HAP-1 (cell line): Measurements from ENCODE around the gene DPYSL4.

Experiments
- DNase-seq, 2 experiments: peaks; one replicate each; pipeline ENCODE4 v3.0.0-alpha.2; 2016 to 2020; ENCODE audit warnings: low spot score in 2 of 2
- H3K27me3 ChIP-seq: fragments of 250-450 bp; sonication (Bioruptor Pico); 2 replicates; pipeline ENCODE4 v1.5.1; 2020; ENCODE audit warnings: low read depth, mild to moderate bottlenecking, moderate library complexity
- H3K36me3 ChIP-seq: fragments of 250-450 bp; sonication (Bioruptor Pico); replicated peaks from 2 replicates; pipeline ENCODE4 v1.5.1; 2020; ENCODE audit warnings: mild to moderate bottlenecking
- H3K4me1 ChIP-seq: fragments of 250-450 bp; sonication (Bioruptor Pico); 2 replicates; pipeline ENCODE4 v1.5.1; 2020; ENCODE audit warnings: mild to moderate bottlenecking
- H3K4me3 ChIP-seq: fragments of 250-450 bp; sonication (Bioruptor Pico); 2 replicates; pipeline ENCODE4 v1.5.1; 2020; ENCODE audit warnings: mild to moderate bottlenecking, moderate library complexity
- H3K9me3 ChIP-seq: fragments of 250-450 bp; sonication (Bioruptor Pico); 2 replicates; pipeline ENCODE4 v1.5.1; 2020; ENCODE audit warnings: mild to moderate bottlenecking, moderate library complexity
- in situ Hi-C: fragments of 300-500 bp; cut with MboI; formaldehyde crosslinking; loops from 3 replicates; pipeline ENCODE4 v1.14.3; 2020; ENCODE audit warnings: low sequenced_read_pairs, inconsistent platforms, mixed read lengths

The DPYSL4 gene

DNA sequence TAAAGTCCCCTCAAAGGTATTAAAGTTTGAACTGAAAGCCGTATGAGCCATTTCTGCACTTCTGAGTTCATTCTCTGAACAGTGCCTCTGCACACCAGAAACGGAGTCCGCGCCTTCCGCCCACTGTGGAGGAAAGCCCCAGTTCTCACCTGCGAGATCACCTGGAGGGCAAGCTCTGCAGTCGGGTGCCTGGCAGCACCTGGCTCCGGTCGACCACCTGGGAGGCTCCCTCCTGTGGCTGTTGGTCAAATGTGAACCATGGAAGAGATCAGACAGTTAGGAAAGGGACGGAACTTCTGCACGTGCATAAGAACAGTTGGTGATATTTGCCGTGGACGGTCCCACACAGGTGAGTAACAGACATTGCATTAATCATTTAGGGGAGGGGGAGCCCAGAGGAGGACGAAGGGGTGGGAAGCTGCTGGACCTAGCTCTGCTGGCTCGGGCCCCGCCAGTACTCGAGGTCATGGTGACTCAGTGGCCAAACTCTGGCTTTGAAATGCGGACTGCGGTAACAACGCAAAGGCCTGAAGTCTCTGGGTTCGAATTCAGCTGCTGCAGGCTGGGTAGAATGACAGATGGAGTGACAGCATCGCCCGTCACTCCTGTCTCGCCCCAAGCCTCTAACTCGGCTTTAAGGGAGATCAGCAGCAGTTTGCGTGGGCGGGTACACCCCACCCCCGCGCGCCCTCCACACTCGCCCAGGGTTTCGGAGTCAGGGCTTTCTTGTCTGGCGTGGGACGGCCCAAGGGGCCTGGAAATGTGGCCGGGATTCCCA is 1.7 kb upstream of the DPYSL4 start:
- in situ Hi-C loops, result no loop called here
- Histone ChIP-seq H3K27me3 (peaks cover 9% of the 10 kb centered on the region; the same call in 1 of the 2 replicates), H3K9me3 (no peaks in the 10 kb centered on the region)

DNA sequence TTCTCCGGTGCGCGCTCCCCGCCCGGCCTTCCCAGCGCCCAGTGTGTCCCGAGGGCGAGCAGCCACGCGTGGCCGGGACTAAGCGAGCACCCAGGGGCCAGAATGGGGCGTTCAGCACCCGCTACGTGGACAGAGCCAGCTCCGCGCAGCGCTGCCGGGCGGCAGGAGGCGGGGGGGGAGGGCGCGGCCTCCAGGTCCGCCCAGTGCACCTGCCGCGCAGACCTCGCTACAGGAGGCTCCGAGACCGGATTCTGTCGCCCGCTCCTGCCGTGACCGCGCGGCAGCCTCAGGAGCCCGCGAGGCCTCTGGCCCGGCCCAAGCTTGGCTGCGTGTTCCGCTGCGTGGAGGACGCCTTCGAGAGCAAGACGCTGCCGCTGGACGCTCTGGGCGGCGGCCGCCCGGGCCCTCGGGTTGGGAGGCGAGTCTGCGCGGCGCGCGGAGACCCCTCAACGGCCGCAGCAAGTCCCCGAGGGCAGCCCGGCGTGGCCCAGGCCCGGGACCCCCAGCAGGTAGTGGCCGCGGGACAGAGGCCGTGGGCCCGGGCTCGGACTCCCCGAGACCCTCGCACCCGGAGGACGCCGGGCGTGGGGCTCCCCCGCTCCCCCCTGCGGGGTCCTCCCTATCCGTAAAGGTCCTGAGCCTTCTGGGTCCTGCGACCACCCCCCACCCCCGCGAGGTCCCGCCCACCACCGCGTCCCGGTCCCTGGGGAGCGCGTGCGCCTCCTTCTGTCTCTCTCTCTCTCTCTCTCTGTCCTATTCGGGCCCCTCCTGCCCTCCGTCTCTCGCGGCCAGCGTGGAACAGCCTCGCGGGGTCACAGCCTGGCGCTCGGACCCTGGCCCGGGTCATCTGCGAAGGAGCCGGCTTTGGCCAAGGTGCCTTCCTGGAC is 904 bp upstream of the DPYSL4 start:
- Histone ChIP-seq H3K9me3 (no peaks in the 10 kb centered on the region), H3K4me3 (peak overlapping the region; percentile 37), H3K36me3 (no peaks in the 10 kb centered on the region), H3K27me3 (peaks cover 9% of the 10 kb centered on the region; the same call in 1 of the 2 replicates), H3K4me1 (no peaks in the 10 kb centered on the region)
- in situ Hi-C loops, result no loop called here
- DNase-seq, result peak in 1 of 2 experiments; percentile 65

More for the DNA sequence above, 1.7 kb upstream of the DPYSL4 start:
- Histone ChIP-seq H3K4me1 (no peaks in the 10 kb centered on the region), H3K4me3 (no peak overlapping the region), H3K36me3 (no peaks in the 10 kb centered on the region)
- no peak for DNase-seq

- Histone ChIP-seq H3K4me1 (no peaks in the 10 kb centered on the region), H3K36me3 (no peaks in the 10 kb centered on the region), H3K27me3 (peaks cover 9% of the 10 kb centered on the region; the same call in 1 of the 2 replicates), H3K4me3 (peak overlapping the region; percentile 49), H3K9me3 (no peaks in the 10 kb centered on the region)
- peak in 1 of 2 experiments; percentile 44 for DNase-seq
- in situ Hi-C loops, result no loop called here
These were observed 836 bp downstream of the DPYSL4 start for GRCh38 chr10:132187430-132188138.

- in situ Hi-C loops, result no loop called here
- no peak for DNase-seq
- H3K4me1 ChIP-seq, result no peaks in the 10 kb centered on the region
- H3K9me3 ChIP-seq, result no peaks in the 10 kb centered on the region
- H3K36me3 ChIP-seq, result no peaks in the 10 kb centered on the region
- H3K27me3 ChIP-seq, result peaks cover 3% of the 10 kb centered on the region; the same call in 1 of the 2 replicates
- H3K4me3 ChIP-seq, result peak overlapping the region; percentile 49
These were observed 1.6 kb downstream of the DPYSL4 start for GRCh38 chr10:132188331-132188730.

DNA sequence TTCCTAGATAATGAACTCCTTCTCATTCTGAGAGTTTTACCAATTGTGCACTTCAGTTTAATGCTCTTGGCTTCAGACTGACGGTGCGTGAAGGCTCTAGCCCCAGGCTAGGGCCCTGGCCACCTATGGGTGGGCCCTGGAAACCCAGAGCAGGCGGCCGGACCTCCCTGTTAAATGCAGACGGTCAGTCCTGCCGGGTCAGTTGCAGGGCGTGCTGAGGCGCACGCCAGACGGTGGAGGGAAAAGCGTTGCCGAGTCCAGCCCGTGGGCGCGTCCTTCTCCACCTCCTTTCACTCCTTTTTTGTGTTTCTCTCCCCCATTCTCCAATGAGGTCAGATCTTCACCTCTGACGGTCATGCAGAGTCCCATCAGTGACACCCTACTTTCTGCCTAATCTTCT is 2.3 kb downstream of the DPYSL4 start:
- peaks cover 3% of the 10 kb centered on the region; the same call in 1 of the 2 replicates for H3K27me3 ChIP-seq
- H3K4me3 ChIP-seq, result no peak overlapping the region
- DNase-seq, result no peak
- in situ Hi-C loops, result no loop called here
- H3K4me1 ChIP-seq, result no peaks in the 10 kb centered on the region
- no peaks in the 10 kb centered on the region for H3K9me3 ChIP-seq
- 0 out of 2 replicates have a peak, but pooled peaks cover 3% of the 10 kb centered on the region for H3K36me3 ChIP-seq

GRCh38 chr10:132189810-132190422 is 3.2 kb downstream of the DPYSL4 start:
- 0 out of 2 replicates have a peak, but pooled peaks cover 4% of the 10 kb centered on the region for H3K36me3 ChIP-seq
- in situ Hi-C loops, result no loop called here
- no peaks in the 10 kb centered on the region for H3K9me3 ChIP-seq
- H3K27me3 ChIP-seq, result peaks cover under 1% of the 10 kb centered on the region; the same call in 1 of the 2 replicates
- H3K4me1 ChIP-seq, result no peaks in the 10 kb centered on the region
- H3K4me3 ChIP-seq, result no peak overlapping the region
- DNase-seq, result no peak

DNA sequence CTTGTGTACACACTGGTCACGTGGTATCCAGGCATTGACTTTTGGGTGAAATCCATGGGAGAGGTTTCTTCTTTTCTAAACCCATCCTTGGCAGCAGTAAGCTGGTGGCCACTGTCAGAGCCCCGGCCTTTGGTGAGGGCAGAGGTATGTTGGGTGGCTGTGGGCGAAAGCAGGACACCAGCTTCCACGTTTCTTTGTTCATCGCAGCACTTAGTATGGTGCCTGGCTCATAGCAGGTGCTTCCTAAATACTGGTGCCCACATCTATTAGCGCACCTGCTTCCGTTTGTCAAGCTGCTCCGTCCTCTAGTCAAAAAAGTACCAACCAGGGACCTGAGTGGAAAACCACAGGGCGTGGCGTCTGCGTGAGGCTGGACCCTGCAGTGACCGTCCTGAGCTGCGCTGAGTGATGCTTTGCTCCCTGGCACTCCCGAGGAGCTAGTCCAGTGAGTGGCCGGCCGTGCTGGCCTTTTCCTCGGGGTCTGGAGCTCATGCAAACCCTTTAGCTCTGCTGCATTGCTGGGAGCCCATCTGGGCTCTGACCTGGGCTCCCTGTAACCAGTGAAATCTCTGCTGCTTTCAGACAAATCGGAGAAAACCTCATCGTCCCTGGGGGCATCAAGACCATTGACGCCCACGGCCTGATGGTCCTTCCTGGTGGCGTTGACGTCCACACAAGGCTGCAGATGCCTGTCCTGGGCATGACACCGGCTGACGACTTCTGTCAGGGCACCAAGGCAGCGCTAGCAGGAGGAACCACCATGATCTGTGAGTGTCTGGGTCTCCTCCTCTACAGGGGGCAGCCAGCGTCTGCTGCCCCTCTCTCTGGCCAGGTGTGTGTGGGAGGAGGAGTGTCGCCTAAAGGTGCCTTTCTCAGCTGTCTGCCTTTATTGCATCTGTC is 5.6 kb downstream of the DPYSL4 start:
- Histone ChIP-seq H3K4me1 (no peaks in the 10 kb centered on the region), H3K36me3 (0 out of 2 replicates have a peak, but pooled peaks cover 4% of the 10 kb centered on the region), H3K9me3 (no peaks in the 10 kb centered on the region), H3K27me3 (no peaks in the 10 kb centered on the region), H3K4me3 (no peak overlapping the region)
- DNase-seq, result no peak
- in situ Hi-C loops, result no loop called here

GRCh38 chr10:132192991-132193665 is 6.4 kb downstream of the DPYSL4 start:
- in situ Hi-C loops, result no loop called here
- DNase-seq, result no peak
- Histone ChIP-seq H3K36me3 (0 out of 2 replicates have a peak, but pooled peaks cover 4% of the 10 kb centered on the region), H3K27me3 (no peaks in the 10 kb centered on the region), H3K9me3 (no peaks in the 10 kb centered on the region), H3K4me1 (no peaks in the 10 kb centered on the region), H3K4me3 (no peak overlapping the region)

- 0 out of 2 replicates have a peak, but pooled peaks cover 4% of the 10 kb centered on the region for H3K36me3 ChIP-seq
- DNase-seq, result peak in 1 of 2 experiments; percentile 52
- H3K27me3 ChIP-seq, result no peaks in the 10 kb centered on the region
- no peaks in the 10 kb centered on the region for H3K9me3 ChIP-seq
- in situ Hi-C loops, result no loop called here
- no peaks in the 10 kb centered on the region for H3K4me1 ChIP-seq
- no peak overlapping the region for H3K4me3 ChIP-seq
These were observed 7.3 kb downstream of the DPYSL4 start for GRCh38 chr10:132193907-132194552.

- 0 out of 2 replicates have a peak, but pooled peaks cover 4% of the 10 kb centered on the region for H3K36me3 ChIP-seq
- no peaks in the 10 kb centered on the region for H3K9me3 ChIP-seq
- no peaks in the 10 kb centered on the region for H3K27me3 ChIP-seq
- no peaks in the 10 kb centered on the region for H3K4me1 ChIP-seq
- no peak overlapping the region for H3K4me3 ChIP-seq
- DNase-seq, result no peak
- in situ Hi-C loops, result no loop called here
These were observed 8.0 kb downstream of the DPYSL4 start for GRCh38 chr10:132194726-132195125.

DNA sequence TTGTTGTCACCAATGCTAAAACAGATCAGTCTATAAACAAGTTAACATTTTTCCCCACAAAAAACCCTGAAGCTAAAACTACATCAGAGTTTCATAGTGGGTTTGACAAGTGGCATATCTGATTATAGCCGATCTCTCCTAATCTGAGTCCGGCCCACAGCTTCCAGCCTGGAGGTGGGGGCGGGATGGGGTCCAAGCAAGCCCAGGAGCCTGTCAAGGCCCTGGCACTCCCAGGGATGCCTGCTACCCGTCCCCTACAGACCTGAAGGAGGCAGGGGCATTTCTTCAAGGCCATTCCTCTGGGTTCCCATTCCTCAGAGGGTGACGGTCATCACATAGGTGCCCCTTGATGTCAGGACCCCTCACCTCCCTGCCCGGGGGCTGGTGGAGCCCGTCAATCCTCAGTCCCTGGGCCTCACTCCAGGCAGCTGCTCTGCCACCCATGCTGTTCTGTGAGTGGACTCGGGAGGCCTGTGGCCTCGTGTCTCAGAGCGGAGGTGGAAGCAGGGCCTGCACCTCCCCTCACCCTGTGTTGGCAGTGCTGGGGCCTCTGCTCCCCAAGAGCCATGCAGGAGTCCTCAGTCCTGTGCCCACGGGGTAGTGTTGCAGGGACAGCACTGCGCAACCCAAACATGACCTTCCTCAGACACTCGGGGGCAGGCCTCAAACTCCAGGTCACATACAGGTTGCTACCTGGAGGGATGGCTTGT is 8.8 kb downstream of the DPYSL4 start:
- in situ Hi-C loops, result no loop called here

More for the DNA sequence above, 8.8 kb downstream of the DPYSL4 start:
- DNase-seq, result no peak
- no peaks in the 10 kb centered on the region for H3K9me3 ChIP-seq
- H3K27me3 ChIP-seq, result no peaks in the 10 kb centered on the region
- H3K36me3 ChIP-seq, result 0 out of 2 replicates have a peak, but pooled peaks cover 4% of the 10 kb centered on the region
- H3K4me3 ChIP-seq, result no peak overlapping the region
- no peaks in the 10 kb centered on the region for H3K4me1 ChIP-seq
